Measurements from ENCODE around the gene SLC8B1. TPM values are rescaled to one million over a fixed set of nuclear protein-coding genes. Genes with fewer than 3 reads are reported as not detected.

The SLC8B1 gene
- polyA plus RNA-seq, 1 donor from 2014 or later = 1.1 TPM

GRCh38 chr12:113370923-113371682, 36.2 kb upstream of the SLC8B1 start:
- H3K9ac ChIP-seq (ENCODE audit: low read length) = no peak overlapping the region
- no peak for TF ChIP-seq CTCF (IDR thresholded peaks at IDR 0.05; ENCODE audit: poor library complexity, severe bottlenecking)
- no peak for TF ChIP-seq RAD21 (conservative IDR thresholded peaks at IDR 0.05)
- TF ChIP-seq POLR2AphosphoS5 (IDR thresholded peaks at IDR 0.05) = no peak
- TF ChIP-seq EP300 (conservative IDR thresholded peaks at IDR 0.05; ENCODE audit: poor library complexity, severe bottlenecking) = no peak
- TF ChIP-seq TAF1 (IDR thresholded peaks at IDR 0.05; ENCODE audit: low read depth) = no peak
- TF ChIP-seq REST (IDR thresholded peaks at IDR 0.05; ENCODE audit: borderline replicate concordance) = no peak
- no peak for TF ChIP-seq EZH2 (IDR thresholded peaks at IDR 0.05; ENCODE audit: borderline replicate concordance, insufficient read depth, low read length, poor library complexity, severe bottlenecking)
- no peak for TF ChIP-seq MXI1 (conservative IDR thresholded peaks at IDR 0.05; ENCODE audit: poor library complexity, severe bottlenecking)
- no peak for TF ChIP-seq SMC3 (conservative IDR thresholded peaks at IDR 0.05; ENCODE audit: poor library complexity)
- no peaks in the 10 kb centered on the region for H3K36me3 ChIP-seq (ENCODE audit: insufficient read depth, low read length)
- no peak overlapping the region for H3K27ac ChIP-seq (ENCODE audit: low read length)
- H3K9me2 ChIP-seq (ENCODE audit: insufficient read depth, low read length) = no peaks in the 10 kb centered on the region
- H2AFZ ChIP-seq (ENCODE audit: low read depth, low read length) = no peak overlapping the region
- H3F3A ChIP-seq (ENCODE audit: insufficient read depth, low read length, poor library complexity, severe bottlenecking) = no peaks in the 10 kb centered on the region
- H3K27me3 ChIP-seq (ENCODE audit: insufficient read depth, low read depth, low read length) = no peaks in the 10 kb centered on the region
- H3K9me3 ChIP-seq (ENCODE audit: low read length) = no peaks in the 10 kb centered on the region
- no peak overlapping the region for H3K4me3 ChIP-seq (ENCODE audit: low read length)
- no peaks in the 10 kb centered on the region for H3K79me2 ChIP-seq (replicated peaks; ENCODE audit: insufficient read depth, low read length)
- H3K4me2 ChIP-seq (ENCODE audit: low read length) = no peak overlapping the region
- H4K20me1 ChIP-seq (ENCODE audit: insufficient read depth) = no peaks in the 10 kb centered on the region

- no peak overlapping the region for H3K27ac ChIP-seq (ENCODE audit: low read length)
- no peaks in the 10 kb centered on the region for H3K9me3 ChIP-seq (ENCODE audit: low read length)
- H3K9ac ChIP-seq (ENCODE audit: low read length) = no peak overlapping the region
- no peak overlapping the region for H2AFZ ChIP-seq (ENCODE audit: low read depth, low read length)
- no peaks in the 10 kb centered on the region for H3K27me3 ChIP-seq (ENCODE audit: insufficient read depth, low read depth, low read length)
- H3K4me3 ChIP-seq (ENCODE audit: low read length) = no peak overlapping the region
- H4K20me1 ChIP-seq (ENCODE audit: insufficient read depth) = no peaks in the 10 kb centered on the region
- TF ChIP-seq EZH2 (IDR thresholded peaks at IDR 0.05; ENCODE audit: borderline replicate concordance, insufficient read depth, low read length, poor library complexity, severe bottlenecking) (no peak), CTCF (IDR thresholded peaks at IDR 0.05; ENCODE audit: poor library complexity, severe bottlenecking) (no peak), SMC3 (conservative IDR thresholded peaks at IDR 0.05; ENCODE audit: poor library complexity) (no peak), POLR2AphosphoS5 (IDR thresholded peaks at IDR 0.05) (no peak), RAD21 (conservative IDR thresholded peaks at IDR 0.05) (no peak)
- no peak overlapping the region for H3K4me2 ChIP-seq (ENCODE audit: low read length)
- no peaks in the 10 kb centered on the region for H3K9me2 ChIP-seq (ENCODE audit: insufficient read depth, low read length)
- H3F3A ChIP-seq (ENCODE audit: insufficient read depth, low read length, poor library complexity, severe bottlenecking) = no peaks in the 10 kb centered on the region
- H3K79me2 ChIP-seq (replicated peaks; ENCODE audit: insufficient read depth, low read length) = no peaks in the 10 kb centered on the region
- no peaks in the 10 kb centered on the region for H3K36me3 ChIP-seq (ENCODE audit: insufficient read depth, low read length)
Observed at GRCh38 chr12:113369391-113369985, 34.6 kb upstream of the SLC8B1 start.

Data from neural cell (in vitro differentiated cells).